ENCODE data around the gene LINC00305.

DNA sequence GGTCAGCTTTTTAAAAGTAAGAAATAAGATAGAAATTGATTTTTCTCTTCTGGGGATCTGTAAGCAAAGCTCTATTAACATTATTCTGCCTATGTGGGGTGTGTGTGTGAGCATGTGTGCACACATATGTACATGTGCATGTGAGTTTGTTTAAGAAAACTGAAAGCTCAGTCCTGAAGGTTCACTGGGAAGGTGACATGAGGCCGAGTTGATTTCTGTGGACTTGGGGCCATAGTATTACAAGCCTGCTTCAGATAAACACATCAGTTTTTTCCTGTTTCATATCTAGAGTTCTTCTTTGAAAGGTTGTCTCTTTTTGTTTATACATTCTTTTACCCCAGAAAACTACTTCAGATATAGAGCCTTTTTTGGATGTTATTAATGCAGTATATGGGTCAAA, 95.6 kb downstream of the LINC00305 start:
- TF ChIP-seq, protein P1, sequence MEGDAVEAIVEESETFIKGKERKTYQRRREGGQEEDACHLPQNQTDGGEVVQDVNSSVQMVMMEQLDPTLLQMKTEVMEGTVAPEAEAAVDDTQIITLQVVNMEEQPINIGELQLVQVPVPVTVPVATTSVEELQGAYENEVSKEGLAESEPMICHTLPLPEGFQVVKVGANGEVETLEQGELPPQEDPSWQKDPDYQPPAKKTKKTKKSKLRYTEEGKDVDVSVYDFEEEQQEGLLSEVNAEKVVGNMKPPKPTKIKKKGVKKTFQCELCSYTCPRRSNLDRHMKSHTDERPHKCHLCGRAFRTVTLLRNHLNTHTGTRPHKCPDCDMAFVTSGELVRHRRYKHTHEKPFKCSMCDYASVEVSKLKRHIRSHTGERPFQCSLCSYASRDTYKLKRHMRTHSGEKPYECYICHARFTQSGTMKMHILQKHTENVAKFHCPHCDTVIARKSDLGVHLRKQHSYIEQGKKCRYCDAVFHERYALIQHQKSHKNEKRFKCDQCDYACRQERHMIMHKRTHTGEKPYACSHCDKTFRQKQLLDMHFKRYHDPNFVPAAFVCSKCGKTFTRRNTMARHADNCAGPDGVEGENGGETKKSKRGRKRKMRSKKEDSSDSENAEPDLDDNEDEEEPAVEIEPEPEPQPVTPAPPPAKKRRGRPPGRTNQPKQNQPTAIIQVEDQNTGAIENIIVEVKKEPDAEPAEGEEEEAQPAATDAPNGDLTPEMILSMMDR (conservative IDR thresholded peaks at IDR 0.05; ENCODE audit: low read length), result no peak
- no peak for TF ChIP-seq EZH2phosphoT487 (IDR thresholded peaks at IDR 0.05; ENCODE audit: borderline replicate concordance)
